HepG2 (cell line): ENCODE measurements around the gene HP1BP3. TPM values are rescaled to one million over a fixed set of nuclear protein-coding genes. Genes with fewer than 3 reads are reported as not detected.

Experiments used
- ATAC-seq: fragments of 200-7000 bp; cut with Tn5 transposase; 3 replicates; pipeline ENCODE4 v1.9.1; 2020; ENCODE audit warnings: mild to moderate bottlenecking, moderate library complexity
- BruUV-seq: library from RNA; stranded (reverse); fragments of 400-500 nt; replicated peaks from 2 replicates; lab custom pipeline; 2021; lab: Mats Ljungman, UMichigan
- CTCF ChIA-PET: fragments of 300-600 bp; formaldehyde crosslinking; extraction: SDS; loops from one replicate; lab custom pipeline; 2021; ENCODE audit warnings: low total read pairs, inconsistent platforms, low intra/inter-chr PET ratio; lab: Yijun Ruan, JAX
- POLR2A ChIA-PET: fragments of 350-600 bp; sonication (Branson Sonifier 250); formaldehyde crosslinking; loops from one replicate; lab custom pipeline; 2020; ENCODE audit warnings: antibody characterized with exemption, inconsistent platforms; lab: Yijun Ruan, JAX
- DNase-seq: peaks from one replicate; pipeline ENCODE4 v3.0.0-alpha.2; 2015; ENCODE audit warnings: low spot score
- FAIRE-seq: peaks from 3 replicates; lab custom pipeline; 2011; peaks lifted over from hg19 to GRCh38; lab: Jason Lieb, UNC
- H2AFZ ChIP-seq: one replicate; pipeline ENCODE4 v1.6.1; 2011; ENCODE audit warnings: low read length, inconsistent platforms
- H3K27ac ChIP-seq: fragments of 300-600 bp; 3 replicates; pipeline ENCODE4 v1.8.0; 2011; ENCODE audit warnings: mixed run types, mild to moderate bottlenecking, mixed read lengths, low read length, inconsistent platforms; ENCODE audit not compliant: insufficient read depth; ENCODE audit errors: extremely low read length
- H3K27me3 ChIP-seq, 2 experiments: fragments of 200-600 bp in 1 of 2; 2 replicates in 1 of 2; 3 replicates in 1 of 2; pipeline versions ENCODE4 v1.6.0 to v1.8.0; 2011; ENCODE audit warnings: low read length in 2 of 2, mild to moderate bottlenecking in 2 of 2, moderate library complexity in 2 of 2, inconsistent platforms in 1 of 2; ENCODE audit not compliant: insufficient read depth in 2 of 2, control insufficient read depth in 1 of 2
- H3K36me3 ChIP-seq, 2 experiments: fragments of 200-600 bp in 1 of 2; replicated peaks in 1 of 2; 2 replicates in 1 of 2; 3 replicates in 1 of 2; pipeline versions ENCODE4 v1.5.1 to v1.8.0; 2011; ENCODE audit warnings: low read length in 2 of 2, inconsistent platforms in 1 of 2; ENCODE audit not compliant: insufficient read depth in 2 of 2, control insufficient read depth in 1 of 2
- H3K4me1 ChIP-seq: 2 replicates; pipeline ENCODE4 v1.5.1; 2012; ENCODE audit warnings: low read length, inconsistent platforms; ENCODE audit not compliant: insufficient read depth
- H3K4me2 ChIP-seq: 2 replicates; pipeline ENCODE4 v1.6.0; 2011; ENCODE audit warnings: low read depth, low read length, inconsistent platforms
- H3K4me3 ChIP-seq, 3 experiments: fragments of 200-600 bp in 1 of 3; sonication (generic), shearing (Covaris generic) in 1 of 3; replicated peaks in 1 of 3; 2 replicates each; pipeline ENCODE4 v1.5.1; 2011 to 2016; ENCODE audit warnings: low read length in 3 of 3, inconsistent platforms in 2 of 3, low read depth in 2 of 3, mild to moderate bottlenecking in 2 of 3, control low read depth in 1 of 3, mixed read lengths in 1 of 3; ENCODE audit not compliant: insufficient read depth in 1 of 3
- H3K79me2 ChIP-seq: one replicate; pipeline ENCODE4 v1.6.1; 2011; ENCODE audit warnings: low read length, inconsistent platforms; ENCODE audit not compliant: insufficient read depth
- H3K9ac ChIP-seq: 2 replicates; pipeline ENCODE4 v1.6.0; 2011; ENCODE audit warnings: mild to moderate bottlenecking, low read depth, low read length, inconsistent platforms; ENCODE audit not compliant: insufficient read depth
- H3K9me3 ChIP-seq: 2 replicates; pipeline ENCODE4 v1.5.1; 2012; ENCODE audit warnings: mild to moderate bottlenecking, low read length
- H4K20me1 ChIP-seq: 2 replicates; pipeline ENCODE4 v1.6.0; 2011; ENCODE audit warnings: inconsistent platforms, mild to moderate bottlenecking, low read length, moderate library complexity; ENCODE audit not compliant: insufficient read depth
- CENPT ChIP-seq: sonication (generic); formaldehyde crosslinking; IDR thresholded peaks from 2 replicates; pipeline ENCODE4 v1.8.0; 2022; ENCODE audit warnings: low read depth, mild to moderate bottlenecking, moderate library complexity, missing genetic modification reagents
- CHD2 ChIP-seq: IDR thresholded peaks from 2 replicates; pipeline ENCODE4 v1.6.1; 2011; ENCODE audit warnings: low read depth, low read length, improper control_type of control experiment
- ELF3 ChIP-seq: IDR thresholded peaks from 2 replicates; pipeline ENCODE4 v1.6.1; 2016; ENCODE audit warnings: missing genetic modification reagents, missing compliant biosample characterization
- HNF4A ChIP-seq: sonication (generic); formaldehyde crosslinking; IDR thresholded peaks from 2 replicates; pipeline ENCODE4 v1.4.0; 2020; ENCODE audit warnings: missing genetic modification reagents
- HOXA9 ChIP-seq: sonication (generic); formaldehyde crosslinking; IDR thresholded peaks from 2 replicates; pipeline ENCODE4 v1.8.1; 2022; ENCODE audit warnings: missing genetic modification reagents, mild to moderate bottlenecking, moderate library complexity, borderline replicate concordance
- KLF6 ChIP-seq: IDR thresholded peaks from 2 replicates; pipeline ENCODE4 v1.8.0; 2016; ENCODE audit warnings: missing biosample characterization, missing genetic modification reagents
- NCOA5 ChIP-seq: sonication (generic); formaldehyde crosslinking; IDR thresholded peaks from 2 replicates; pipeline ENCODE4 v1.4.0; 2020; ENCODE audit warnings: missing genetic modification reagents
- ZBTB42 ChIP-seq: sonication (generic); formaldehyde crosslinking; IDR thresholded peaks from 2 replicates; pipeline ENCODE4 v1.5.0; 2020; ENCODE audit warnings: mild to moderate bottlenecking, missing genetic modification reagents
- ZNF317 ChIP-seq: sonication (generic); formaldehyde crosslinking; IDR thresholded peaks from 2 replicates; pipeline ENCODE4 v1.5.0; 2020; ENCODE audit warnings: mild to moderate bottlenecking, missing genetic modification reagents
- ZNF335 ChIP-seq: sonication (generic); formaldehyde crosslinking; IDR thresholded peaks from 2 replicates; pipeline ENCODE4 v1.4.0; 2020; ENCODE audit warnings: missing genetic modification reagents
- ZNF709 ChIP-seq: sonication (generic); formaldehyde crosslinking; IDR thresholded peaks from 2 replicates; pipeline ENCODE4 v1.5.0; 2020; ENCODE audit warnings: mild to moderate bottlenecking, missing genetic modification reagents
- ZNF83 ChIP-seq: sonication (generic); formaldehyde crosslinking; IDR thresholded peaks from 2 replicates; pipeline ENCODE4 v1.4.0; 2020; ENCODE audit warnings: missing genetic modification reagents, mild to moderate bottlenecking, borderline replicate concordance
- WGBS: methylation state at CpG from one replicate; pipeline ENCODE4 v1.1.6; 2017; ENCODE audit warnings: low lambda C conversion rate; 5-methylcytosine and 5-hydroxymethylcytosine counted together
- in situ Hi-C: cut with HindIII; loops from 2 replicates; pipeline ENCODE4 v1.10.0; 2017; ENCODE audit warnings: low pct_unique_long_range_greater_than_20kb; ENCODE audit not compliant: extremely low pct_ligation_motif_present
- intact Hi-C: fragments of 100-400 bp; cut with micrococcal nuclease; formaldehyde crosslinking; loops from one replicate; pipeline ENCODE4 v1.10.0; 2022; ENCODE audit not compliant: unreplicated experiment
- polyA plus RNA-seq, 8 experiments: library from polyadenylated mRNA; depleted of rRNA in 3 of 8; stranded (reverse) in 7 of 8; unstranded in 1 of 8; fragments of >200 nt; fragmentation: Illumina TruSeq in 4 of 8; extraction: Trizol in 4 of 8; gene quantifications; 2 replicates each; pipeline versions ENCODE4 v1.2.1 to v1.2.3, GENCODE V29; 2011 to 2016; ENCODE audit warnings: low read depth in 4 of 8, missing spikeins in 1 of 8, mixed read lengths in 1 of 8; ENCODE audit not compliant: insufficient read depth in 1 of 8
- total RNA-seq, 5 experiments: library from RNA; depleted of rRNA; stranded (reverse); fragments of >200 nt; fragmentation: Illumina TruSeq; extraction: Trizol; gene quantifications; 2 replicates each; pipeline ENCODE4 v1.2.3, GENCODE V29; 2016; ENCODE audit warnings: low read depth in 1 of 5
- TF ChIP-seq, protein P1 (sequence below): sonication (generic); formaldehyde crosslinking; IDR thresholded peaks from 2 replicates; pipeline ENCODE4 v1.5.1; 2020; ENCODE audit warnings: mild to moderate bottlenecking, missing genetic modification reagents, borderline replicate concordance
- TF ChIP-seq, protein P2 (sequence below): sonication (generic); formaldehyde crosslinking; IDR thresholded peaks from 2 replicates; pipeline ENCODE4 v1.4.0; 2020; ENCODE audit warnings: missing genetic modification reagents, borderline replicate concordance

The HP1BP3 gene
- total and polyA plus RNA-seq, 2 of the 13 experiments (the other 11 are each of a cell fraction or from before 2014, with no cell fraction given), result 98.5 to 137 TPM

GRCh38 chr1:20719871-20720620 is 67.1 kb downstream of the HP1BP3 start:
- Histone ChIP-seq H3K4me3 (no peak overlapping the region), H3K4me2 (no peak overlapping the region), H4K20me1 (no peaks in the 10 kb centered on the region), H3K9ac (no peak overlapping the region), H3K36me3 (no peaks in the 10 kb centered on the region), H3K27me3 (peaks cover 8 to 28% of the 10 kb centered on the region in 2 experiments), H3K9me3 (no peaks in the 10 kb centered on the region), H3K27ac (no peak overlapping the region), H3K79me2 (no peaks in the 10 kb centered on the region), H2AFZ (no peak overlapping the region), H3K4me1 (peaks cover 22% of the 10 kb centered on the region)
- FAIRE-seq (no peak), DNase-seq (no peak), ATAC-seq (no peak)
- CTCF ChIA-PET, result no interaction called here
- intact Hi-C loops (no loop called here), in situ Hi-C loops (no loop called here)
- POLR2A ChIA-PET, result no interaction called here
- WGBS, result 20% methylated on average over 5 of the region's 5 CpGs
- TF ChIP-seq HNF4A (CRISPR knock-in tag), result no peak
- no peak for TF ChIP-seq KLF6 (CRISPR knock-in tag)
- TF ChIP-seq, protein P1, sequence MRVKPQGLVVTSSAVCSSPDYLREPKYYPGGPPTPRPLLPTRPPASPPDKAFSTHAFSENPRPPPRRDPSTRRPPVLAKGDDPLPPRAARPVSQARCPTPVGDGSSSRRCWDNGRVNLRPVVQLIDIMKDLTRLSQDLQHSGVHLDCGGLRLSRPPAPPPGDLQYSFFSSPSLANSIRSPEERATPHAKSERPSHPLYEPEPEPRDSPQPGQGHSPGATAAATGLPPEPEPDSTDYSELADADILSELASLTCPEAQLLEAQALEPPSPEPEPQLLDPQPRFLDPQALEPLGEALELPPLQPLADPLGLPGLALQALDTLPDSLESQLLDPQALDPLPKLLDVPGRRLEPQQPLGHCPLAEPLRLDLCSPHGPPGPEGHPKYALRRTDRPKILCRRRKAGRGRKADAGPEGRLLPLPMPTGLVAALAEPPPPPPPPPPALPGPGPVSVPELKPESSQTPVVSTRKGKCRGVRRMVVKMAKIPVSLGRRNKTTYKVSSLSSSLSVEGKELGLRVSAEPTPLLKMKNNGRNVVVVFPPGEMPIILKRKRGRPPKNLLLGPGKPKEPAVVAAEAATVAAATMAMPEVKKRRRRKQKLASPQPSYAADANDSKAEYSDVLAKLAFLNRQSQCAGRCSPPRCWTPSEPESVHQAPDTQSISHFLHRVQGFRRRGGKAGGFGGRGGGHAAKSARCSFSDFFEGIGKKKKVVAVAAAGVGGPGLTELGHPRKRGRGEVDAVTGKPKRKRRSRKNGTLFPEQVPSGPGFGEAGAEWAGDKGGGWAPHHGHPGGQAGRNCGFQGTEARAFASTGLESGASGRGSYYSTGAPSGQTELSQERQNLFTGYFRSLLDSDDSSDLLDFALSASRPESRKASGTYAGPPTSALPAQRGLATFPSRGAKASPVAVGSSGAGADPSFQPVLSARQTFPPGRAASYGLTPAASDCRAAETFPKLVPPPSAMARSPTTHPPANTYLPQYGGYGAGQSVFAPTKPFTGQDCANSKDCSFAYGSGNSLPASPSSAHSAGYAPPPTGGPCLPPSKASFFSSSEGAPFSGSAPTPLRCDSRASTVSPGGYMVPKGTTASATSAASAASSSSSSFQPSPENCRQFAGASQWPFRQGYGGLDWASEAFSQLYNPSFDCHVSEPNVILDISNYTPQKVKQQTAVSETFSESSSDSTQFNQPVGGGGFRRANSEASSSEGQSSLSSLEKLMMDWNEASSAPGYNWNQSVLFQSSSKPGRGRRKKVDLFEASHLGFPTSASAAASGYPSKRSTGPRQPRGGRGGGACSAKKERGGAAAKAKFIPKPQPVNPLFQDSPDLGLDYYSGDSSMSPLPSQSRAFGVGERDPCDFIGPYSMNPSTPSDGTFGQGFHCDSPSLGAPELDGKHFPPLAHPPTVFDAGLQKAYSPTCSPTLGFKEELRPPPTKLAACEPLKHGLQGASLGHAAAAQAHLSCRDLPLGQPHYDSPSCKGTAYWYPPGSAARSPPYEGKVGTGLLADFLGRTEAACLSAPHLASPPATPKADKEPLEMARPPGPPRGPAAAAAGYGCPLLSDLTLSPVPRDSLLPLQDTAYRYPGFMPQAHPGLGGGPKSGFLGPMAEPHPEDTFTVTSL (CRISPR knock-in tag), result no peak
- no peak for TF ChIP-seq ZNF335 (CRISPR knock-in tag)
- no peak for TF ChIP-seq NCOA5 (CRISPR knock-in tag)
- TF ChIP-seq ZNF83 (CRISPR knock-in tag), result no peak
- no peak for TF ChIP-seq ZNF317 (CRISPR knock-in tag)
- TF ChIP-seq, protein P2, sequence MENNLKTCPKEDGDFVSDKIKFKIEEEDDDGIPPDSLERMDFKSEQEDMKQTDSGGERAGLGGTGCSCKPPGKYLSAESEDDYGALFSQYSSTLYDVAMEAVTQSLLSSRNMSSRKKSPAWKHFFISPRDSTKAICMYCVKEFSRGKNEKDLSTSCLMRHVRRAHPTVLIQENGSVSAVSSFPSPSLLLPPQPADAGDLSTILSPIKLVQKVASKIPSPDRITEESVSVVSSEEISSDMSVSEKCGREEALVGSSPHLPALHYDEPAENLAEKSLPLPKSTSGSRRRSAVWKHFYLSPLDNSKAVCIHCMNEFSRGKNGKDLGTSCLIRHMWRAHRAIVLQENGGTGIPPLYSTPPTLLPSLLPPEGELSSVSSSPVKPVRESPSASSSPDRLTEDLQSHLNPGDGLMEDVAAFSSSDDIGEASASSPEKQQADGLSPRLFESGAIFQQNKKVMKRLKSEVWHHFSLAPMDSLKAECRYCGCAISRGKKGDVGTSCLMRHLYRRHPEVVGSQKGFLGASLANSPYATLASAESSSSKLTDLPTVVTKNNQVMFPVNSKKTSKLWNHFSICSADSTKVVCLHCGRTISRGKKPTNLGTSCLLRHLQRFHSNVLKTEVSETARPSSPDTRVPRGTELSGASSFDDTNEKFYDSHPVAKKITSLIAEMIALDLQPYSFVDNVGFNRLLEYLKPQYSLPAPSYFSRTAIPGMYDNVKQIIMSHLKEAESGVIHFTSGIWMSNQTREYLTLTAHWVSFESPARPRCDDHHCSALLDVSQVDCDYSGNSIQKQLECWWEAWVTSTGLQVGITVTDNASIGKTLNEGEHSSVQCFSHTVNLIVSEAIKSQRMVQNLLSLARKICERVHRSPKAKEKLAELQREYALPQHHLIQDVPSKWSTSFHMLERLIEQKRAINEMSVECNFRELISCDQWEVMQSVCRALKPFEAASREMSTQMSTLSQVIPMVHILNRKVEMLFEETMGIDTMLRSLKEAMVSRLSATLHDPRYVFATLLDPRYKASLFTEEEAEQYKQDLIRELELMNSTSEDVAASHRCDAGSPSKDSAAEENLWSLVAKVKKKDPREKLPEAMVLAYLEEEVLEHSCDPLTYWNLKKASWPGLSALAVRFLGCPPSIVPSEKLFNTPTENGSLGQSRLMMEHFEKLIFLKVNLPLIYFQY (CRISPR knock-in tag), result no peak
- no peak for TF ChIP-seq CENPT (CRISPR knock-in tag)
- TF ChIP-seq HOXA9 (CRISPR knock-in tag), result no peak
- no peak for TF ChIP-seq CHD2
- no peak for TF ChIP-seq ELF3 (CRISPR knock-in tag)
- no peak for TF ChIP-seq ZNF709 (CRISPR knock-in tag)
- no peak for TF ChIP-seq ZBTB42 (CRISPR knock-in tag)
- BruUV-seq, result no TSS peak
